Keratinocyte (primary cell): ENCODE measurements around the gene CNOT6. TPM values are rescaled to one million over a fixed set of nuclear protein-coding genes. Genes with fewer than 3 reads are reported as not detected.

ENCODE experiments used
- DNase-seq: peaks from one replicate; pipeline ENCODE4 v3.0.0-alpha.2; 2011; ENCODE audit warnings: low read depth, missing footprints, low spot score
- FAIRE-seq: peaks from 2 replicates; lab custom pipeline; 2011; peaks lifted over from hg19 to GRCh38; lab: Jason Lieb, UNC
- H2AFZ ChIP-seq: 2 replicates; pipeline ENCODE4 v1.6.0; 2012; ENCODE audit warnings: low read length, control low read depth, inconsistent platforms; ENCODE audit not compliant: control insufficient read depth
- H3K27ac ChIP-seq: 2 replicates; pipeline ENCODE4 v1.5.1; 2011; ENCODE audit warnings: low read length; ENCODE audit not compliant: control insufficient read depth, insufficient read depth
- H3K27me3 ChIP-seq: 3 replicates; pipeline ENCODE4 v1.6.0; 2011; ENCODE audit warnings: low read length; ENCODE audit not compliant: control insufficient read depth, insufficient read depth; ENCODE audit errors: extremely low read depth
- H3K36me3 ChIP-seq, 2 experiments: 2 replicates in 1 of 2; 3 replicates in 1 of 2; pipeline ENCODE4 v1.5.1; 2011; ENCODE audit warnings: low read length in 2 of 2, mild to moderate bottlenecking in 1 of 2; ENCODE audit not compliant: control insufficient read depth in 2 of 2, insufficient read depth in 2 of 2; ENCODE audit errors: extremely low read depth in 1 of 2
- H3K4me1 ChIP-seq: 3 replicates; pipeline ENCODE4 v1.5.1; 2011; ENCODE audit warnings: low read length; ENCODE audit not compliant: control insufficient read depth, insufficient read depth; ENCODE audit errors: extremely low read depth
- H3K4me2 ChIP-seq: 3 replicates; pipeline ENCODE4 v1.6.0; 2011; ENCODE audit warnings: low read depth, low read length; ENCODE audit not compliant: control insufficient read depth, insufficient read depth; ENCODE audit errors: extremely low read depth
- H3K4me3 ChIP-seq, 3 experiments: fragments of 200-600 bp in 1 of 3; sonication (generic) in 1 of 3; 2 replicates in 2 of 3; 3 replicates in 1 of 3; pipeline ENCODE4 v1.5.1; 2011 to 2016; ENCODE audit warnings: low read length in 3 of 3, mild to moderate bottlenecking in 3 of 3, control low read depth in 2 of 3, inconsistent platforms in 1 of 3, low read depth in 1 of 3, mixed read lengths in 1 of 3, mixed run types in 1 of 3, moderate library complexity in 1 of 3; ENCODE audit not compliant: control insufficient read depth in 2 of 3, insufficient read depth in 2 of 3; ENCODE audit errors: extremely low read depth in 1 of 3
- H3K79me2 ChIP-seq: 2 replicates; pipeline ENCODE4 v1.6.0; 2012; ENCODE audit warnings: low read length; ENCODE audit not compliant: control insufficient read depth, insufficient read depth
- H3K9ac ChIP-seq: 3 replicates; pipeline ENCODE4 v1.6.0; 2011; ENCODE audit warnings: low read length; ENCODE audit not compliant: control insufficient read depth, insufficient read depth; ENCODE audit errors: extremely low read depth
- H3K9me1 ChIP-seq: 3 replicates; pipeline ENCODE4 v1.6.0; 2011; ENCODE audit warnings: low read length; ENCODE audit not compliant: control insufficient read depth, insufficient read depth; ENCODE audit errors: extremely low read depth
- H3K9me3 ChIP-seq: 2 replicates; pipeline ENCODE4 v1.5.1; 2012; ENCODE audit warnings: low read depth, low read length; ENCODE audit not compliant: control insufficient read depth
- H4K20me1 ChIP-seq: 3 replicates; pipeline ENCODE4 v1.6.0; 2011; ENCODE audit warnings: low read length; ENCODE audit not compliant: control insufficient read depth, insufficient read depth; ENCODE audit errors: extremely low read depth
- CTCF ChIP-seq, 3 experiments: IDR thresholded peaks in 1 of 3; conservative IDR thresholded peaks in 1 of 3; optimal IDR thresholded peaks in 1 of 3; 2 replicates in 2 of 3; 3 replicates in 1 of 3; pipeline versions ENCODE3 to v1.5.1; 2011; ENCODE audit warnings: low read length in 3 of 3, mild to moderate bottlenecking in 3 of 3, moderate library complexity in 2 of 3, control low read depth in 1 of 3, inconsistent platforms in 1 of 3; ENCODE audit not compliant: insufficient read depth in 2 of 3; ENCODE audit errors: extremely low read depth in 1 of 3
- EZH2 ChIP-seq: IDR thresholded peaks from one replicate; pipeline ENCODE4 v1.6.1; 2012; ENCODE audit warnings: inconsistent platforms, mild to moderate bottlenecking, low read length, moderate library complexity
- dilution Hi-C: fragments of 300-500 bp; cut with MboI; formaldehyde crosslinking; loops from one replicate; pipeline ENCODE4 v1.7.0; 2020; ENCODE audit warnings: low sequenced_read_pairs; ENCODE audit not compliant: extremely low pct_ligation_motif_present
- polyA plus RNA-seq, 5 experiments: library from polyadenylated mRNA; depleted of rRNA in 3 of 5; stranded (reverse) in 3 of 5; stranded (forward) in 1 of 5; unstranded in 1 of 5; fragments of >200 nt; gene quantifications; 1 replicate in 1 of 5; 2 replicates in 3 of 5; 3 replicates in 1 of 5; pipeline versions ENCODE4 v1.2.1 to v1.2.3, GENCODE V29; 2011 to 2012; ENCODE audit warnings: missing spikeins in 2 of 5, low read depth in 1 of 5, low replicate concordance in 1 of 5

Gene CNOT6
- polyA plus RNA-seq, 1 donor (not counting 4 experiments of a cell fraction or from before 2014, with no cell fraction given): 29.7 TPM

GRCh38 chr5:180623844-180624243 lies 129.7 kb downstream of the CNOT6 start:
- Histone ChIP-seq H3K9me3 (no peaks in the 10 kb centered on the region), H3K9ac (no peak overlapping the region), H3K36me3 (no peaks in the 10 kb centered on the region), H2AFZ (no peak overlapping the region), H3K4me2 (no peak overlapping the region), H3K27ac (no peak overlapping the region), H3K79me2 (no peaks in the 10 kb centered on the region), H3K4me1 (no peaks in the 10 kb centered on the region), H3K9me1 (no peaks in the 10 kb centered on the region), H3K27me3 (peaks cover 24% of the 10 kb centered on the region), H4K20me1 (no peaks in the 10 kb centered on the region), H3K4me3 (no peak overlapping the region)
- dilution Hi-C loops: no loop called here
- no peak for DNase-seq
- TF ChIP-seq EZH2 (no peak), CTCF (optimal IDR thresholded peaks at IDR 0.05 in 1 of 3, IDR thresholded peaks at IDR 0.05 in 1 of 3, conservative IDR thresholded peaks at IDR 0.05 in 1 of 3; ENCODE audit: extremely low read depth in 1 of 3, insufficient read depth in 2 of 3, low read length in 3 of 3) (no peak)
- FAIRE-seq: no peak

GRCh38 chr5:180624587-180624986 lies 130.4 kb downstream of the CNOT6 start:
- Histone ChIP-seq H4K20me1 (no peaks in the 10 kb centered on the region), H2AFZ (no peak overlapping the region), H3K79me2 (no peaks in the 10 kb centered on the region), H3K9me1 (no peaks in the 10 kb centered on the region), H3K4me1 (no peaks in the 10 kb centered on the region), H3K4me2 (no peak overlapping the region), H3K4me3 (no peak overlapping the region), H3K9me3 (no peaks in the 10 kb centered on the region), H3K27me3 (peaks cover 18% of the 10 kb centered on the region), H3K27ac (no peak overlapping the region), H3K36me3 (no peaks in the 10 kb centered on the region), H3K9ac (no peak overlapping the region)
- FAIRE-seq (no peak), DNase-seq (no peak)
- TF ChIP-seq EZH2 (no peak), CTCF (optimal IDR thresholded peaks at IDR 0.05 in 1 of 3, IDR thresholded peaks at IDR 0.05 in 1 of 3, conservative IDR thresholded peaks at IDR 0.05 in 1 of 3; ENCODE audit: extremely low read depth in 1 of 3, insufficient read depth in 2 of 3, low read length in 3 of 3) (no peak)
- dilution Hi-C loops: no loop called here
